ENCODE measurements around the gene PARD3.

Gene PARD3

GRCh38 chr10:34768261-34768971 is 46.7 kb downstream of the PARD3 start:
- H2AK5ac ChIP-seq (ENCODE audit: low read length): no peak overlapping the region
- H3K27me3 ChIP-seq (ENCODE audit: insufficient read depth, low read length): no peaks in the 10 kb centered on the region
- H4K91ac ChIP-seq (ENCODE audit: low read depth, low read length): no peak overlapping the region
- H3K4ac ChIP-seq (ENCODE audit: low read depth, low read length): no peak overlapping the region
- no peak overlapping the region for H3K14ac ChIP-seq (ENCODE audit: low read length)
- H3K79me2 ChIP-seq (ENCODE audit: control insufficient read depth, insufficient read depth, low read length, poor library complexity): no peaks in the 10 kb centered on the region
- no peak overlapping the region for H2BK5ac ChIP-seq (ENCODE audit: low read depth, low read length, poor library complexity)
- no peak overlapping the region for H4K12ac ChIP-seq (ENCODE audit: low read depth, low read length)
- peak overlapping the region; percentile 93 for H3K23ac ChIP-seq (ENCODE audit: low read length)
- no peak overlapping the region for H3K4me2 ChIP-seq (ENCODE audit: low read length)
- H3K9ac ChIP-seq (ENCODE audit: low read length): no peak overlapping the region
- H3K18ac ChIP-seq (ENCODE audit: low read length): peak overlapping the region; percentile 14
- H2BK12ac ChIP-seq (ENCODE audit: low read length): no peak overlapping the region
- no peak overlapping the region for H3K27ac ChIP-seq (ENCODE audit: low read depth, low read length)
- H3K4me1 ChIP-seq (ENCODE audit: control insufficient read depth in 1 of 2, insufficient read depth in 2 of 2, low read length in 2 of 2): peaks cover 0 to 2% of the 10 kb centered on the region in 2 experiments
- DNase-seq: no peak
- H3K9me3 ChIP-seq (ENCODE audit: insufficient read depth, low read depth, low read length): no peaks in the 10 kb centered on the region
- H3K4me3 ChIP-seq (ENCODE audit: low read depth, low read length): no peak overlapping the region
- H3K36me3 ChIP-seq (ENCODE audit: control insufficient read depth in 1 of 2, insufficient read depth in 2 of 2, low read length in 2 of 2): no peaks in the 10 kb centered on the region
- H4K8ac ChIP-seq (ENCODE audit: low read depth, low read length): no peak overlapping the region
- H2AFZ ChIP-seq (ENCODE audit: insufficient read depth, low read length, poor library complexity): no peak overlapping the region
- H2BK120ac ChIP-seq (ENCODE audit: insufficient read depth, low read length, poor library complexity): no peak overlapping the region
- H3K79me1 ChIP-seq (ENCODE audit: low read length): no peaks in the 10 kb centered on the region
- no CpG with 5 or more reads among the region's 15 CpGs for WGBS (ENCODE audit: extremely low coverage, insufficient coverage, insufficient read length)

DNA sequence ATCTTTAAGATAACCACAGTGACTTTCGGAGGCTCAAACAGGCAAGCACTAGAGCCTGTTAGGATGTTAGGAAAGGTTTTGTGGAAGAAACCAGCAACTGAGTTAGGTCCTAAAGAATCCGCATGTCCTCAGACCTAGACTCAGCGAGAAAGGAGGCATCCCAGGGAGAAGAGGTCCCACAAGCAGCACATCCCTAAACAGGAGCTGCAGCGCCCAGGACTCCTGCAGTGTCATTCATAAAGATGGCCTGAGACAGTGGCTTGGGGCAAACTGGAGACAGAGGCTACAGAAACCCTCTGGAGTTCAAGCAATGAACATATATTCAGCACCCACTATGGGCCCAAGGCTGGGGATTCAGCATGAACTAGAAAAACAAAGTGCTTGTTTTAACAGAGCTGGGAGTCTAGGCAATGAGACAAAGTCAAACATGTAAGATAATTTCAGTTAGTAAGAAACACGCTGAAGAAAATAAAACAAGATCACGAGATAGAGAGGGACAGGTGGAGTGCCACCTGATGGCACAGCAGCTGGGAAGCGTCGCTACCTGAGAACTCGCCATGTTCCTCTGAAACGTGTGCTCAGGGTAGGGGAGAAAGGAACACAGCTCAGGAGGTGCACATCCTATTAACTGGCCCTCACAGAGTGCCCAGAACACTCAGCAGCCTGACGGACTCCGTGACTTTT is 48.1 kb downstream of the PARD3 start:
- no peak overlapping the region for H4K8ac ChIP-seq (ENCODE audit: low read depth, low read length)
- WGBS (ENCODE audit: extremely low coverage, insufficient coverage, insufficient read length): no CpG with 5 or more reads among the region's 12 CpGs

DNA sequence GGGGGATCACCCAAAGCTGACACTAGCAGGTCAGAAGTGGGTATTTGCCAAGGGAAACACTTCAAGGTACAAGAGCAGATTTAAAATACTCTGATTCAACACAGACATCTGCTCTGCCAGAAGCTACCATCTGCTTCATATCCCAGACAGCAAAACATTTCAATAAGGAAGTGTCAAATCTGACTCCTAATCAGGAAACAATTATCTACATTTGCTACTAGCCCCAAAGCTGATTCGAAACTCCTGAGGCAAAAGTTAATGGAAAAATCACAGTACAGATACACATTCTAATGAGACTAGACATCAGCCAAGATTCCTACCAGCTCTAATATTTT is 48.9 kb downstream of the PARD3 start:
- no peaks in the 10 kb centered on the region for H3K79me2 ChIP-seq (ENCODE audit: control insufficient read depth, insufficient read depth, low read length, poor library complexity)
- no peak overlapping the region for H4K12ac ChIP-seq (ENCODE audit: low read depth, low read length)
- no peak overlapping the region for H2BK12ac ChIP-seq (ENCODE audit: low read length)
- H3K14ac ChIP-seq (ENCODE audit: low read length): no peak overlapping the region
- no peaks in the 10 kb centered on the region for H3K27me3 ChIP-seq (ENCODE audit: insufficient read depth, low read length)
- H3K23ac ChIP-seq (ENCODE audit: low read length): no peak overlapping the region
- no peak overlapping the region for H2AK5ac ChIP-seq (ENCODE audit: low read length)
- H3K79me1 ChIP-seq (ENCODE audit: low read length): no peaks in the 10 kb centered on the region
- H4K8ac ChIP-seq (ENCODE audit: low read depth, low read length): no peak overlapping the region
- no peak overlapping the region for H4K91ac ChIP-seq (ENCODE audit: low read depth, low read length)
- H3K4me2 ChIP-seq (ENCODE audit: low read length): no peak overlapping the region
- no peak overlapping the region for H3K18ac ChIP-seq (ENCODE audit: low read length)
- H3K4ac ChIP-seq (ENCODE audit: low read depth, low read length): no peak overlapping the region
- H2AFZ ChIP-seq (ENCODE audit: insufficient read depth, low read length, poor library complexity): no peak overlapping the region
- WGBS (ENCODE audit: extremely low coverage, insufficient coverage, insufficient read length): no CpG with 5 or more reads among the region's 1 CpG
- H3K27ac ChIP-seq (ENCODE audit: low read depth, low read length): no peak overlapping the region
- peaks cover 0 to 2% of the 10 kb centered on the region in 2 experiments for H3K4me1 ChIP-seq (ENCODE audit: control insufficient read depth in 1 of 2, insufficient read depth in 2 of 2, low read length in 2 of 2)
- no peak overlapping the region for H3K9ac ChIP-seq (ENCODE audit: low read length)
- no peak overlapping the region for H3K4me3 ChIP-seq (ENCODE audit: low read depth, low read length)
- no peak overlapping the region for H2BK120ac ChIP-seq (ENCODE audit: insufficient read depth, low read length, poor library complexity)
- H3K9me3 ChIP-seq (ENCODE audit: insufficient read depth, low read depth, low read length): no peaks in the 10 kb centered on the region
- no peak overlapping the region for H2BK5ac ChIP-seq (ENCODE audit: low read depth, low read length, poor library complexity)
- no peak for DNase-seq
- H3K36me3 ChIP-seq (ENCODE audit: control insufficient read depth in 1 of 2, insufficient read depth in 2 of 2, low read length in 2 of 2): no peaks in the 10 kb centered on the region

More for the DNA sequence above, 48.1 kb downstream of the PARD3 start:
- H3K4me2 ChIP-seq (ENCODE audit: low read length): no peak overlapping the region
- no peak overlapping the region for H4K91ac ChIP-seq (ENCODE audit: low read depth, low read length)
- H2BK12ac ChIP-seq (ENCODE audit: low read length): no peak overlapping the region
- no peaks in the 10 kb centered on the region for H3K9me3 ChIP-seq (ENCODE audit: insufficient read depth, low read depth, low read length)
- no peak overlapping the region for H3K14ac ChIP-seq (ENCODE audit: low read length)
- no peaks in the 10 kb centered on the region for H3K79me2 ChIP-seq (ENCODE audit: control insufficient read depth, insufficient read depth, low read length, poor library complexity)
- no peak overlapping the region for H3K4ac ChIP-seq (ENCODE audit: low read depth, low read length)
- no peak for DNase-seq
- no peak overlapping the region for H2BK120ac ChIP-seq (ENCODE audit: insufficient read depth, low read length, poor library complexity)
- no peak overlapping the region for H3K9ac ChIP-seq (ENCODE audit: low read length)
- H3K27ac ChIP-seq (ENCODE audit: low read depth, low read length): no peak overlapping the region
- H3K27me3 ChIP-seq (ENCODE audit: insufficient read depth, low read length): no peaks in the 10 kb centered on the region
- H3K18ac ChIP-seq (ENCODE audit: low read length): no peak overlapping the region
- peaks cover 0 to 2% of the 10 kb centered on the region in 2 experiments for H3K4me1 ChIP-seq (ENCODE audit: control insufficient read depth in 1 of 2, insufficient read depth in 2 of 2, low read length in 2 of 2)
- no peak overlapping the region for H4K12ac ChIP-seq (ENCODE audit: low read depth, low read length)
- H3K23ac ChIP-seq (ENCODE audit: low read length): no peak overlapping the region
- H3K36me3 ChIP-seq (ENCODE audit: control insufficient read depth in 1 of 2, insufficient read depth in 2 of 2, low read length in 2 of 2): no peaks in the 10 kb centered on the region
- no peaks in the 10 kb centered on the region for H3K79me1 ChIP-seq (ENCODE audit: low read length)
- H2AK5ac ChIP-seq (ENCODE audit: low read length): no peak overlapping the region
- no peak overlapping the region for H2BK5ac ChIP-seq (ENCODE audit: low read depth, low read length, poor library complexity)
- H3K4me3 ChIP-seq (ENCODE audit: low read depth, low read length): no peak overlapping the region
- no peak overlapping the region for H2AFZ ChIP-seq (ENCODE audit: insufficient read depth, low read length, poor library complexity)

DNA sequence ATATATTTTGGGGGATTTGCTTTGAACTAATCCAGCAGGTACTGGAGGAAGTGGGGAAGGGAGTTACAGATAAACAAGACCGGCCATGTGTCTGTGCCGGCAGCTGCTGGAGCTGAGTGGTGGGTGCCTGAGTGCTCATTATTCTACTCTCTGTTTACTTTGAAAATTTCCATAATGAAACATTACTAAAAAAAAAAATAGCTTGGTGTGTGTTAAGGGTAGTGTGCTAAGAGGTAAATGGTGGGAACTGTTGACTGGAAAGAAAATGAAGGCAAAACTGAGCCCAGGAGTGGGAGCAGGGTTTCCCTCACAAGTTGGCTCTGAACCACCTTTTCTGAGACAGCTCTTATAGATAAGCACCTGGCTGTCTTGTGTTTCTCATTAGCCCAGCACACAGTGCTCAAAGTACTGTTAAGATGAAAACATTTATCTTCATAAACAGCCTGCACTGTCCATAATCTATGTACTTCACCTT is 50.6 kb downstream of the PARD3 start:
- Histone ChIP-seq H3K79me1 (ENCODE audit: low read length) (no peaks in the 10 kb centered on the region), H2AFZ (ENCODE audit: insufficient read depth, low read length, poor library complexity) (no peak overlapping the region), H2AK5ac (ENCODE audit: low read length) (no peak overlapping the region), H4K12ac (ENCODE audit: low read depth, low read length) (no peak overlapping the region), H3K4me3 (ENCODE audit: low read depth, low read length) (no peak overlapping the region), H3K23ac (ENCODE audit: low read length) (no peak overlapping the region), H3K36me3 (ENCODE audit: control insufficient read depth in 1 of 2, insufficient read depth in 2 of 2, low read length in 2 of 2) (no peaks in the 10 kb centered on the region), H3K14ac (ENCODE audit: low read length) (no peak overlapping the region), H2BK120ac (ENCODE audit: insufficient read depth, low read length, poor library complexity) (no peak overlapping the region), H2BK5ac (ENCODE audit: low read depth, low read length, poor library complexity) (no peak overlapping the region), H3K79me2 (ENCODE audit: control insufficient read depth, insufficient read depth, low read length, poor library complexity) (no peaks in the 10 kb centered on the region), H4K8ac (ENCODE audit: low read depth, low read length) (no peak overlapping the region), H3K9ac (ENCODE audit: low read length) (no peak overlapping the region), H3K4ac (ENCODE audit: low read depth, low read length) (no peak overlapping the region), H3K27me3 (ENCODE audit: insufficient read depth, low read length) (no peaks in the 10 kb centered on the region), H3K9me3 (ENCODE audit: insufficient read depth, low read depth, low read length) (no peaks in the 10 kb centered on the region), H3K4me1 (ENCODE audit: control insufficient read depth in 1 of 2, insufficient read depth in 2 of 2, low read length in 2 of 2) (peaks cover under 1 to 4% of the 10 kb centered on the region in 2 experiments), H3K27ac (ENCODE audit: low read depth, low read length) (no peak overlapping the region), H4K91ac (ENCODE audit: low read depth, low read length) (no peak overlapping the region), H3K4me2 (ENCODE audit: low read length) (no peak overlapping the region), H3K18ac (ENCODE audit: low read length) (no peak overlapping the region), H2BK12ac (ENCODE audit: low read length) (no peak overlapping the region)
- WGBS (ENCODE audit: extremely low coverage, insufficient coverage, insufficient read length): no CpG with 5 or more reads among the region's 2 CpGs
- DNase-seq: no peak

Measured in trophoblast cell (in vitro differentiated cells and primary cell).